WTC11 (cell line): Measurements from ENCODE around the gene B3GAT3. TPM values are rescaled to one million over a fixed set of nuclear protein-coding genes. Genes with fewer than 3 reads are reported as not detected.

Source experiments
- ATAC-seq: fragments of 200-7000 bp; cut with Tn5 transposase; 2 replicates; pipeline ENCODE4 v1.10.0; 2021; ENCODE audit warnings: mild to moderate bottlenecking, moderate library complexity
- CTCF ChIA-PET: fragments of 300-600 bp; sonication (Branson Sonifier 250); formaldehyde crosslinking; loops from one replicate; lab custom pipeline; 2021; ENCODE audit warnings: antibody characterized with exemption; lab: Charles Lee
- POLR2A ChIA-PET: fragments of 350-600 bp; sonication (Branson Sonifier 250); formaldehyde crosslinking; loops from one replicate; lab custom pipeline; 2021; ENCODE audit warnings: antibody characterized with exemption; lab: Charles Lee
- DNase-seq: peaks from one replicate; pipeline ENCODE4 v3.0.0; 2021; ENCODE audit warnings: low spot score
- H3K27ac Mint-ChIP-seq: 2 replicates; pipeline ENCODE4 v1.8.0; 2021; ENCODE audit warnings: mixed read lengths
- H3K27me3 Mint-ChIP-seq: 2 replicates; pipeline ENCODE4 v1.8.0; 2021; ENCODE audit warnings: low read depth, mild to moderate bottlenecking, moderate library complexity, mixed read lengths
- H3K36me3 Mint-ChIP-seq: 2 replicates; pipeline ENCODE4 v1.8.0; 2021; ENCODE audit warnings: mixed read lengths
- H3K4me1 Mint-ChIP-seq: 2 replicates; pipeline ENCODE4 v1.8.0; 2022; ENCODE audit warnings: mixed read lengths
- H3K4me3 Mint-ChIP-seq: 2 replicates; pipeline ENCODE4 v1.8.0; 2021; ENCODE audit warnings: mild to moderate bottlenecking, moderate library complexity, mixed read lengths
- H3K9me3 Mint-ChIP-seq: 2 replicates; pipeline ENCODE4 v1.8.0; 2021; ENCODE audit warnings: mixed read lengths
- CREB1 ChIP-seq: sonication (generic); formaldehyde crosslinking; IDR thresholded peaks from 2 replicates; pipeline ENCODE4 v1.8.0; 2023; ENCODE audit warnings: mild to moderate bottlenecking, missing genetic modification reagents
- ELF4 ChIP-seq: sonication (generic); formaldehyde crosslinking; IDR thresholded peaks from 2 replicates; pipeline ENCODE4 v1.8.1; 2022; ENCODE audit warnings: low read depth, mild to moderate bottlenecking, moderate library complexity, missing genetic modification reagents
- HMGA2 ChIP-seq: fragments of 250-450 bp; sonication (Bioruptor Pico); IDR thresholded peaks from 2 replicates; pipeline ENCODE4 v1.4.0; 2021; ENCODE audit warnings: mild to moderate bottlenecking, moderate library complexity
- NFYB ChIP-seq: sonication (generic); formaldehyde crosslinking; conservative IDR thresholded peaks from 2 replicates; pipeline ENCODE4 v1.8.0; 2022; ENCODE audit warnings: low read depth, missing genetic modification reagents
- RORB ChIP-seq: fragments of 250-450 bp; sonication (Bioruptor Pico); IDR thresholded peaks from 2 replicates; pipeline ENCODE4 v1.9.0; 2021; ENCODE audit warnings: mild to moderate bottlenecking
- TCF7 ChIP-seq: sonication (generic); formaldehyde crosslinking; IDR thresholded peaks from 2 replicates; pipeline ENCODE4 v1.8.0; 2022; ENCODE audit warnings: mild to moderate bottlenecking, low read depth, missing genetic modification reagents, moderate library complexity
- TEAD1 ChIP-seq: sonication (generic); formaldehyde crosslinking; IDR thresholded peaks from 2 replicates; pipeline ENCODE4 v1.8.0; 2022; ENCODE audit warnings: mild to moderate bottlenecking, missing genetic modification reagents
- total RNA-seq: library from RNA; stranded (reverse); gene quantifications from 3 replicates; pipeline ENCODE4 v1.2.3, GENCODE V29; 2021
- TF ChIP-seq, protein P1 (sequence below): sonication (generic); formaldehyde crosslinking; IDR thresholded peaks from 2 replicates; pipeline ENCODE4 v1.8.0; 2023; ENCODE audit warnings: missing genetic modification reagents, mild to moderate bottlenecking, borderline replicate concordance
- TF ChIP-seq, protein P2 (sequence below): fragments of 250-450 bp; sonication (Bioruptor Pico); IDR thresholded peaks from 2 replicates; pipeline ENCODE4 v1.9.0; 2021; ENCODE audit warnings: moderate library complexity, mild to moderate bottlenecking, inconsistent platforms, borderline replicate concordance
- TF ChIP-seq, protein P3 (sequence below): sonication (generic); formaldehyde crosslinking; IDR thresholded peaks from 2 replicates; pipeline ENCODE4 v1.8.1; 2023; ENCODE audit warnings: mild to moderate bottlenecking, missing genetic modification reagents, borderline replicate concordance
- TF ChIP-seq, protein P4 (sequence below): sonication (generic); formaldehyde crosslinking; IDR thresholded peaks from 2 replicates; pipeline ENCODE4 v1.8.1; 2023; ENCODE audit warnings: mild to moderate bottlenecking, missing genetic modification reagents, moderate library complexity
- TF ChIP-seq, protein P5 (sequence below): sonication (generic); formaldehyde crosslinking; IDR thresholded peaks from 2 replicates; pipeline ENCODE4 v1.8.1; 2022; ENCODE audit warnings: low read depth, mild to moderate bottlenecking, moderate library complexity, missing genetic modification reagents, borderline replicate concordance
- TF ChIP-seq, protein P6 (sequence below): fragments of 200-600 bp; IDR thresholded peaks from 2 replicates; pipeline ENCODE4 v1.8.0; 2022; ENCODE audit warnings: antibody characterized with exemption
- TF ChIP-seq, protein P7 (sequence below): sonication (generic); formaldehyde crosslinking; IDR thresholded peaks from 2 replicates; pipeline ENCODE4 v1.8.1; 2023; ENCODE audit warnings: mild to moderate bottlenecking, missing genetic modification reagents

B3GAT3 gene
- total RNA-seq, 1 experiment from 2014 or later, result 43.9 TPM

DNA sequence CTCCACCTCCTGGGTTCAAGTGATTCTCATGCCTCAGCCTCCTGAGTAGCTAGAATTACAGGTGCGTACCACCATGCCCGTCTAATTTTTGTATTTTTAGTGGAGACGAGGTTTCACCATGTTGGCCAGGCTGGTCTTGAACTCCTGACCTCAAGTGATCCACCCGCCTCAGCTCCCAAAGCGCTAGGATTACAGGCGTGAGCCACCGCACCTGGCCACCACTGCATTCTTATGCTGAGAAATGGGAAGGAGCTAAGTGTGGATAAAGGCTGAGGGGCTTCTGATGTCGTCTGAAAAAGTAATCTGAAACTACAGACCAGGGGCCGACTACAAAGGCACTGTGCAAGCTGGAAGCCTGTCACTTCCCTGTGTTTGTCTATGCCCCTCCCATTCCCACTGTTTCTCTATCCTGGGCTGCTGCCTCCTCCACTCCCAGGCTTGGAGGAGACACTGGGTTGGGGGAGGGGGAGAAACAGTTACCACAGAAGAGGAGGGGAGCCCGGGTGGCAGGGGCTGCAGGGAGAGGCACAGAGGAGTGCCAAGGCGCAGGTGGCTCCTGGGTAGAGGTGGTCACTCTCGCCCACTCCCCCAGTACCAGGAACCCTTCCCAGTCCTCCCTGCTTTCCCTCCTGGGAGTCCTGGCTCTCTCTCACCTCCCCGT, 17.2 kb downstream of the B3GAT3 start (continued):
- TF ChIP-seq, protein P1, sequence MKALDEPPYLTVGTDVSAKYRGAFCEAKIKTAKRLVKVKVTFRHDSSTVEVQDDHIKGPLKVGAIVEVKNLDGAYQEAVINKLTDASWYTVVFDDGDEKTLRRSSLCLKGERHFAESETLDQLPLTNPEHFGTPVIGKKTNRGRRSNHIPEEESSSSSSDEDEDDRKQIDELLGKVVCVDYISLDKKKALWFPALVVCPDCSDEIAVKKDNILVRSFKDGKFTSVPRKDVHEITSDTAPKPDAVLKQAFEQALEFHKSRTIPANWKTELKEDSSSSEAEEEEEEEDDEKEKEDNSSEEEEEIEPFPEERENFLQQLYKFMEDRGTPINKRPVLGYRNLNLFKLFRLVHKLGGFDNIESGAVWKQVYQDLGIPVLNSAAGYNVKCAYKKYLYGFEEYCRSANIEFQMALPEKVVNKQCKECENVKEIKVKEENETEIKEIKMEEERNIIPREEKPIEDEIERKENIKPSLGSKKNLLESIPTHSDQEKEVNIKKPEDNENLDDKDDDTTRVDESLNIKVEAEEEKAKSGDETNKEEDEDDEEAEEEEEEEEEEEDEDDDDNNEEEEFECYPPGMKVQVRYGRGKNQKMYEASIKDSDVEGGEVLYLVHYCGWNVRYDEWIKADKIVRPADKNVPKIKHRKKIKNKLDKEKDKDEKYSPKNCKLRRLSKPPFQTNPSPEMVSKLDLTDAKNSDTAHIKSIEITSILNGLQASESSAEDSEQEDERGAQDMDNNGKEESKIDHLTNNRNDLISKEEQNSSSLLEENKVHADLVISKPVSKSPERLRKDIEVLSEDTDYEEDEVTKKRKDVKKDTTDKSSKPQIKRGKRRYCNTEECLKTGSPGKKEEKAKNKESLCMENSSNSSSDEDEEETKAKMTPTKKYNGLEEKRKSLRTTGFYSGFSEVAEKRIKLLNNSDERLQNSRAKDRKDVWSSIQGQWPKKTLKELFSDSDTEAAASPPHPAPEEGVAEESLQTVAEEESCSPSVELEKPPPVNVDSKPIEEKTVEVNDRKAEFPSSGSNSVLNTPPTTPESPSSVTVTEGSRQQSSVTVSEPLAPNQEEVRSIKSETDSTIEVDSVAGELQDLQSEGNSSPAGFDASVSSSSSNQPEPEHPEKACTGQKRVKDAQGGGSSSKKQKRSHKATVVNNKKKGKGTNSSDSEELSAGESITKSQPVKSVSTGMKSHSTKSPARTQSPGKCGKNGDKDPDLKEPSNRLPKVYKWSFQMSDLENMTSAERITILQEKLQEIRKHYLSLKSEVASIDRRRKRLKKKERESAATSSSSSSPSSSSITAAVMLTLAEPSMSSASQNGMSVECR (CRISPR knock-in tag), result no peak
- TF ChIP-seq HMGA2 (CRISPR knock-in tag) (no peak), NFYB (CRISPR knock-in tag) (no peak)
- TF ChIP-seq, protein P2, sequence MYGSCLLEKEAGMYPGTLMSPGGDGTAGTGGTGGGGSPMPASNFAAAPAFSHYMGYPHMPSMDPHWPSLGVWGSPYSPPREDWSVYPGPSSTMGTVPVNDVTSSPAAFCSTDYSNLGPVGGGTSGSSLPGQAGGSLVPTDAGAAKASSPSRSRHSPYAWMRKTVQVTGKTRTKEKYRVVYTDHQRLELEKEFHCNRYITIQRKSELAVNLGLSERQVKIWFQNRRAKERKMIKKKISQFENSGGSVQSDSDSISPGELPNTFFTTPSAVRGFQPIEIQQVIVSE (CRISPR knock-in tag), result no peak

DNA sequence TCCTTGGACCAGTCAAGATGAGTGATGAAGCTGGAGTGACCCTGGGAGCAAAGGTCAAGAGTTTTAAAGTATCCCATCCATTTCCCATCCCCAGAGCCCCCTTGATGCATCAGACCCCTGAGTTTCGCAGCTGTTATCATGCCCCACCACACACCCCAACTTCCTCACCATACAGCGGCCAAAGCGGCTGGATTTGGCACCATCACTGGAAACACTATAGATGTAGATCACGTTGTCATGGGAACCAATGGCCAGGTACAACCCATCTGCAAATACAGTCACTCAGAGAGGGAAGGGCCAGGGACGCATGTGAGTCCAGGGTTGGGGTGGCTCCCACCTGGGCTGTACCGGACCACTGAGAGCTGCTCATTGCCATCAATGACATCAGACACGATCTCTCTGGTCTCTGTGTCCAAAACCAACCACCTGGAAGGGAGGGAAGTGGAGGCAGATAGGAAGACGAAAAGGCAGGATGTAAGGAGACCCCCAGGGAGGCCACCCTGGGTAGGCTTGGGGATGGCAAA, 17.9 kb downstream of the B3GAT3 start:
- peak overlapping the region; percentile 4; the same call in 1 of the 2 replicates for H3K27ac Mint-ChIP-seq
- no peak for ATAC-seq
- DNase-seq, result no peak
- H3K4me3 Mint-ChIP-seq, result peak overlapping the region; percentile 91
- peaks cover 26% of the 10 kb centered on the region for H3K27me3 Mint-ChIP-seq
- H3K9me3 Mint-ChIP-seq, result no peaks in the 10 kb centered on the region
- peaks cover 58% of the 10 kb centered on the region for H3K4me1 Mint-ChIP-seq
- ChIA-PET CTCF (interaction anchor here (0.8 to 8.9 kb wide), 6 partner anchors 8 to 183 kb away, joined by 3 to 74 read pairs (median 3); partner anchors contain the start of genes EML3, ROM1, TMEM179B and TUT1), POLR2A (interaction anchor here (1.4 to 2.2 kb wide), 3 partner anchors 12 to 61 kb away, joined by 5 to 9 read pairs (median 8); partner anchors contain the start of genes B3GAT3, C11orf98, CSKMT and TUT1)
- H3K36me3 Mint-ChIP-seq, result peaks cover 18% of the 10 kb centered on the region
- TF ChIP-seq CREB1 (CRISPR knock-in tag), result no peak
- no peak for TF ChIP-seq RORB (CRISPR knock-in tag)
- TF ChIP-seq, protein P3, sequence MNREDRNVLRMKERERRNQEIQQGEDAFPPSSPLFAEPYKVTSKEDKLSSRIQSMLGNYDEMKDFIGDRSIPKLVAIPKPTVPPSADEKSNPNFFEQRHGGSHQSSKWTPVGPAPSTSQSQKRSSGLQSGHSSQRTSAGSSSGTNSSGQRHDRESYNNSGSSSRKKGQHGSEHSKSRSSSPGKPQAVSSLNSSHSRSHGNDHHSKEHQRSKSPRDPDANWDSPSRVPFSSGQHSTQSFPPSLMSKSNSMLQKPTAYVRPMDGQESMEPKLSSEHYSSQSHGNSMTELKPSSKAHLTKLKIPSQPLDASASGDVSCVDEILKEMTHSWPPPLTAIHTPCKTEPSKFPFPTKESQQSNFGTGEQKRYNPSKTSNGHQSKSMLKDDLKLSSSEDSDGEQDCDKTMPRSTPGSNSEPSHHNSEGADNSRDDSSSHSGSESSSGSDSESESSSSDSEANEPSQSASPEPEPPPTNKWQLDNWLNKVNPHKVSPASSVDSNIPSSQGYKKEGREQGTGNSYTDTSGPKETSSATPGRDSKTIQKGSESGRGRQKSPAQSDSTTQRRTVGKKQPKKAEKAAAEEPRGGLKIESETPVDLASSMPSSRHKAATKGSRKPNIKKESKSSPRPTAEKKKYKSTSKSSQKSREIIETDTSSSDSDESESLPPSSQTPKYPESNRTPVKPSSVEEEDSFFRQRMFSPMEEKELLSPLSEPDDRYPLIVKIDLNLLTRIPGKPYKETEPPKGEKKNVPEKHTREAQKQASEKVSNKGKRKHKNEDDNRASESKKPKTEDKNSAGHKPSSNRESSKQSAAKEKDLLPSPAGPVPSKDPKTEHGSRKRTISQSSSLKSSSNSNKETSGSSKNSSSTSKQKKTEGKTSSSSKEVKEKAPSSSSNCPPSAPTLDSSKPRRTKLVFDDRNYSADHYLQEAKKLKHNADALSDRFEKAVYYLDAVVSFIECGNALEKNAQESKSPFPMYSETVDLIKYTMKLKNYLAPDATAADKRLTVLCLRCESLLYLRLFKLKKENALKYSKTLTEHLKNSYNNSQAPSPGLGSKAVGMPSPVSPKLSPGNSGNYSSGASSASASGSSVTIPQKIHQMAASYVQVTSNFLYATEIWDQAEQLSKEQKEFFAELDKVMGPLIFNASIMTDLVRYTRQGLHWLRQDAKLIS (CRISPR knock-in tag), result no peak
- no peak for TF ChIP-seq TEAD1 (CRISPR knock-in tag)
- TF ChIP-seq, protein P4, sequence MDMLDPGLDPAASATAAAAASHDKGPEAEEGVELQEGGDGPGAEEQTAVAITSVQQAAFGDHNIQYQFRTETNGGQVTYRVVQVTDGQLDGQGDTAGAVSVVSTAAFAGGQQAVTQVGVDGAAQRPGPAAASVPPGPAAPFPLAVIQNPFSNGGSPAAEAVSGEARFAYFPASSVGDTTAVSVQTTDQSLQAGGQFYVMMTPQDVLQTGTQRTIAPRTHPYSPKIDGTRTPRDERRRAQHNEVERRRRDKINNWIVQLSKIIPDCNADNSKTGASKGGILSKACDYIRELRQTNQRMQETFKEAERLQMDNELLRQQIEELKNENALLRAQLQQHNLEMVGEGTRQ (CRISPR knock-in tag), result no peak
- TF ChIP-seq, protein P2 (CRISPR knock-in tag), result no peak
- TF ChIP-seq, protein P5, sequence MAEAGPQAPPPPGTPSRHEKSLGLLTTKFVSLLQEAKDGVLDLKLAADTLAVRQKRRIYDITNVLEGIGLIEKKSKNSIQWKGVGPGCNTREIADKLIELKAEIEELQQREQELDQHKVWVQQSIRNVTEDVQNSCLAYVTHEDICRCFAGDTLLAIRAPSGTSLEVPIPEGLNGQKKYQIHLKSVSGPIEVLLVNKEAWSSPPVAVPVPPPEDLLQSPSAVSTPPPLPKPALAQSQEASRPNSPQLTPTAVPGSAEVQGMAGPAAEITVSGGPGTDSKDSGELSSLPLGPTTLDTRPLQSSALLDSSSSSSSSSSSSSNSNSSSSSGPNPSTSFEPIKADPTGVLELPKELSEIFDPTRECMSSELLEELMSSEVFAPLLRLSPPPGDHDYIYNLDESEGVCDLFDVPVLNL (CRISPR knock-in tag), result no peak
- TF ChIP-seq, protein P6, sequence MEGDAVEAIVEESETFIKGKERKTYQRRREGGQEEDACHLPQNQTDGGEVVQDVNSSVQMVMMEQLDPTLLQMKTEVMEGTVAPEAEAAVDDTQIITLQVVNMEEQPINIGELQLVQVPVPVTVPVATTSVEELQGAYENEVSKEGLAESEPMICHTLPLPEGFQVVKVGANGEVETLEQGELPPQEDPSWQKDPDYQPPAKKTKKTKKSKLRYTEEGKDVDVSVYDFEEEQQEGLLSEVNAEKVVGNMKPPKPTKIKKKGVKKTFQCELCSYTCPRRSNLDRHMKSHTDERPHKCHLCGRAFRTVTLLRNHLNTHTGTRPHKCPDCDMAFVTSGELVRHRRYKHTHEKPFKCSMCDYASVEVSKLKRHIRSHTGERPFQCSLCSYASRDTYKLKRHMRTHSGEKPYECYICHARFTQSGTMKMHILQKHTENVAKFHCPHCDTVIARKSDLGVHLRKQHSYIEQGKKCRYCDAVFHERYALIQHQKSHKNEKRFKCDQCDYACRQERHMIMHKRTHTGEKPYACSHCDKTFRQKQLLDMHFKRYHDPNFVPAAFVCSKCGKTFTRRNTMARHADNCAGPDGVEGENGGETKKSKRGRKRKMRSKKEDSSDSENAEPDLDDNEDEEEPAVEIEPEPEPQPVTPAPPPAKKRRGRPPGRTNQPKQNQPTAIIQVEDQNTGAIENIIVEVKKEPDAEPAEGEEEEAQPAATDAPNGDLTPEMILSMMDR, result no peak
- TF ChIP-seq, protein P7, sequence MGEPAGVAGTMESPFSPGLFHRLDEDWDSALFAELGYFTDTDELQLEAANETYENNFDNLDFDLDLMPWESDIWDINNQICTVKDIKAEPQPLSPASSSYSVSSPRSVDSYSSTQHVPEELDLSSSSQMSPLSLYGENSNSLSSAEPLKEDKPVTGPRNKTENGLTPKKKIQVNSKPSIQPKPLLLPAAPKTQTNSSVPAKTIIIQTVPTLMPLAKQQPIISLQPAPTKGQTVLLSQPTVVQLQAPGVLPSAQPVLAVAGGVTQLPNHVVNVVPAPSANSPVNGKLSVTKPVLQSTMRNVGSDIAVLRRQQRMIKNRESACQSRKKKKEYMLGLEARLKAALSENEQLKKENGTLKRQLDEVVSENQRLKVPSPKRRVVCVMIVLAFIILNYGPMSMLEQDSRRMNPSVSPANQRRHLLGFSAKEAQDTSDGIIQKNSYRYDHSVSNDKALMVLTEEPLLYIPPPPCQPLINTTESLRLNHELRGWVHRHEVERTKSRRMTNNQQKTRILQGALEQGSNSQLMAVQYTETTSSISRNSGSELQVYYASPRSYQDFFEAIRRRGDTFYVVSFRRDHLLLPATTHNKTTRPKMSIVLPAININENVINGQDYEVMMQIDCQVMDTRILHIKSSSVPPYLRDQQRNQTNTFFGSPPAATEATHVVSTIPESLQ (CRISPR knock-in tag), result no peak
- TF ChIP-seq NFYB (CRISPR knock-in tag), result no peak
- no peak for TF ChIP-seq ELF4 (CRISPR knock-in tag)
- no peak for TF ChIP-seq TCF7 (CRISPR knock-in tag)
